Measurements from ENCODE around the gene RIT1. TPM values are rescaled to one million over a fixed set of nuclear protein-coding genes. Genes with fewer than 3 reads are reported as not detected.

Gene RIT1
- total and polyA plus RNA-seq, 2 of the 13 experiments (the other 11 are each of a cell fraction or from before 2014, with no cell fraction given), result 12.2 to 32.2 TPM

DNA sequence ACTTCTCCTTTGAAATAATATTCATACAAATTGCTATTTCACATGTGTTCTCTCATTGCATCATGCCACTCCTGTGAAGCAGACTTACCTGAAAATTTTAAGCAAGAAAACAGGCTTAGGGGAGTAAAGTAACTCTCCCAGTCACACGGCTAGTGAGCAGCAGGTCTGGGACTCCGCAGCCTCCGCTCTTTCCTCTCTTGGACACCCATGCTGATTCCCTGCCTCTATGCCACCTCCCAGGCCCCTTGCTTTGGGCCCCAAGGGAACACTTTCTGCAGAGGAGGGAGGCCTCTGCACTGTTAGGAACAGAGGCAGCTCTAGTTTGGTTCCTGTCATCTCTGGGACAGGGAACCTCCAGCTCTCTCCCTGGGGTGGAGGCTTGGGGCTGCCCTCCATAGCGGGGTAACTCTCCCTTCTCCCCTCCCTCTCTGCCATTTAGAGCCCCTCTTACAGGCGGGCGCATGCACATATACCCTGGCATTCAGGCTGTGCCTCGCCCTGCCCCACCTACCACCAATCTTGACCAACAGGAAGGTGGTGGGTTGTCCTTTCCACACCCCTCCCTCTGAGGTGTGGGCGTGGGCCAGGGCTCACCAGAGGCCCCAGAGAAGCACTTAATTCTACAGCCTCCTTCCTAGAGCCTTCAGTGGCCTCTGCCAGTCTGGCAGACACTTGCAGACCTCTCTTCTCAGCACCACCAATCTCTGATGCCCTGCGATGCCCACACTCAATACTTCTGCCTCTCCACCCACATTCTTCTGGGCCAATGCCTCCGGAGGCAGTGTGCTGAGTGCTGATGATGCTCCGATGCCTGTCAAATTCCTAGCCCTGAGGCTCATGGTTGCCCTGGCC is 30.1 kb upstream of the RIT1 start, which contains the start of gene RXFP4 (continued):
- TF ChIP-seq ATF7-NPFF (CRISPR knock-in tag; IDR thresholded peaks at IDR 0.05; ENCODE audit: low read depth) (0 out of 2 replicates have a peak, but pooled peaks have one; percentile 42), TEF (CRISPR knock-in tag; IDR thresholded peaks at IDR 0.05) (no peak), LCORL (IDR thresholded peaks at IDR 0.05) (no peak), LCORL (CRISPR knock-in tag; IDR thresholded peaks at IDR 0.05) (no peak), AFF4 (CRISPR knock-in tag; IDR thresholded peaks at IDR 0.05) (peak; percentile 27; the same call in 1 of the 2 replicates), ZNF441 (CRISPR knock-in tag; IDR thresholded peaks at IDR 0.05; ENCODE audit: borderline replicate concordance) (no peak), ZNF546 (CRISPR knock-in tag; conservative IDR thresholded peaks at IDR 0.05) (no peak), ZNF709 (CRISPR knock-in tag; IDR thresholded peaks at IDR 0.05) (peak; percentile 43; the same call in 1 of the 2 replicates), KLF12 (CRISPR knock-in tag; IDR thresholded peaks at IDR 0.05; ENCODE audit: borderline replicate concordance) (no peak), ZNF460 (CRISPR knock-in tag; IDR thresholded peaks at IDR 0.05; ENCODE audit: borderline replicate concordance) (no peak), ZNF501 (CRISPR knock-in tag; IDR thresholded peaks at IDR 0.05) (0 out of 2 replicates have a peak, but pooled peaks have one; percentile 7), POLR2AphosphoS2 (IDR thresholded peaks at IDR 0.05; ENCODE audit: low read depth, low read length) (0 out of 2 replicates have a peak, but pooled peaks have one; percentile 3), SMC3 (IDR thresholded peaks at IDR 0.05; ENCODE audit: low read length) (no peak), ZNF792 (CRISPR knock-in tag; IDR thresholded peaks at IDR 0.05) (peak; percentile 48; the same call in 1 of the 2 replicates), ZNF333 (CRISPR knock-in tag; IDR thresholded peaks at IDR 0.05; ENCODE audit: borderline replicate concordance) (0 out of 2 replicates have a peak, but pooled peaks have one; percentile 58), SP4 (CRISPR knock-in tag; IDR thresholded peaks at IDR 0.05) (no peak), GFI1 (CRISPR knock-in tag; IDR thresholded peaks at IDR 0.05; ENCODE audit: borderline replicate concordance) (0 out of 2 replicates have a peak, but pooled peaks have one; percentile 34)
- TF ChIP-seq, protein P1, sequence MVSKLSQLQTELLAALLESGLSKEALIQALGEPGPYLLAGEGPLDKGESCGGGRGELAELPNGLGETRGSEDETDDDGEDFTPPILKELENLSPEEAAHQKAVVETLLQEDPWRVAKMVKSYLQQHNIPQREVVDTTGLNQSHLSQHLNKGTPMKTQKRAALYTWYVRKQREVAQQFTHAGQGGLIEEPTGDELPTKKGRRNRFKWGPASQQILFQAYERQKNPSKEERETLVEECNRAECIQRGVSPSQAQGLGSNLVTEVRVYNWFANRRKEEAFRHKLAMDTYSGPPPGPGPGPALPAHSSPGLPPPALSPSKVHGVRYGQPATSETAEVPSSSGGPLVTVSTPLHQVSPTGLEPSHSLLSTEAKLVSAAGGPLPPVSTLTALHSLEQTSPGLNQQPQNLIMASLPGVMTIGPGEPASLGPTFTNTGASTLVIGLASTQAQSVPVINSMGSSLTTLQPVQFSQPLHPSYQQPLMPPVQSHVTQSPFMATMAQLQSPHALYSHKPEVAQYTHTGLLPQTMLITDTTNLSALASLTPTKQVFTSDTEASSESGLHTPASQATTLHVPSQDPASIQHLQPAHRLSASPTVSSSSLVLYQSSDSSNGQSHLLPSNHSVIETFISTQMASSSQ (IDR thresholded peaks at IDR 0.05; ENCODE audit: low read depth), result no peak
- TF ChIP-seq, protein P1 (CRISPR knock-in tag; IDR thresholded peaks at IDR 0.05; ENCODE audit: borderline replicate concordance), result 0 out of 2 replicates have a peak, but pooled peaks have one; percentile 14
- TF ChIP-seq, protein P2, sequence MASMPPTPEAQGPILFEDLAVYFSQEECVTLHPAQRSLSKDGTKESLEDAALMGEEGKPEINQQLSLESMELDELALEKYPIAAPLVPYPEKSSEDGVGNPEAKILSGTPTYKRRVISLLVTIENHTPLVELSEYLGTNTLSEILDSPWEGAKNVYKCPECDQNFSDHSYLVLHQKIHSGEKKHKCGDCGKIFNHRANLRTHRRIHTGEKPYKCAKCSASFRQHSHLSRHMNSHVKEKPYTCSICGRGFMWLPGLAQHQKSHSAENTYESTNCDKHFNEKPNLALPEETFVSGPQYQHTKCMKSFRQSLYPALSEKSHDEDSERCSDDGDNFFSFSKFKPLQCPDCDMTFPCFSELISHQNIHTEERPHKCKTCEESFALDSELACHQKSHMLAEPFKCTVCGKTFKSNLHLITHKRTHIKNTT (CRISPR knock-in tag; IDR thresholded peaks at IDR 0.05), result no peak
